ENCODE results near the gene EFCAB9.
"Not testable (repeated sequence)": the region's sequence is repeated elsewhere in the genome, so short reads cannot be mapped to it uniquely, and the experiment has no call there.

The EFCAB9 gene

DNA sequence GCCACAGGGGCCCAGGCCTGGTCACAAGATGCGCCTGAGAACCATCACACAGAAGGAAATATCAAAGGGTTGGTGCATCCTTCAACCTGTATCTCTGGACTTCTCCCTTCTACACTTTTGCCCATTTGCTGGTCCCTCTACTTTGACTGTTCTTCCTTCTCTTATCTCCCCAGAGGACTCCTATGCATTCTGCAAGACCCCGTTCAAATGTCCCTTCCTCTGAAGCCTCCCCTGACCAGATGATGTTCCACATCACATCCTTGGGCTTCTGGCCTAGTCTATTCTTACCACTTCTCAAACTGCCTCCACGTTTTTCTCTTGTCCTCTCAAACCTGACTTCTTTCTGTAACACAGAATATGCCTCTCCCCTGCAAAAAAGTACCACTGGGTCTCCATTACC is 40.3 kb upstream of the EFCAB9 start:
- TF ChIP-seq, protein P1, sequence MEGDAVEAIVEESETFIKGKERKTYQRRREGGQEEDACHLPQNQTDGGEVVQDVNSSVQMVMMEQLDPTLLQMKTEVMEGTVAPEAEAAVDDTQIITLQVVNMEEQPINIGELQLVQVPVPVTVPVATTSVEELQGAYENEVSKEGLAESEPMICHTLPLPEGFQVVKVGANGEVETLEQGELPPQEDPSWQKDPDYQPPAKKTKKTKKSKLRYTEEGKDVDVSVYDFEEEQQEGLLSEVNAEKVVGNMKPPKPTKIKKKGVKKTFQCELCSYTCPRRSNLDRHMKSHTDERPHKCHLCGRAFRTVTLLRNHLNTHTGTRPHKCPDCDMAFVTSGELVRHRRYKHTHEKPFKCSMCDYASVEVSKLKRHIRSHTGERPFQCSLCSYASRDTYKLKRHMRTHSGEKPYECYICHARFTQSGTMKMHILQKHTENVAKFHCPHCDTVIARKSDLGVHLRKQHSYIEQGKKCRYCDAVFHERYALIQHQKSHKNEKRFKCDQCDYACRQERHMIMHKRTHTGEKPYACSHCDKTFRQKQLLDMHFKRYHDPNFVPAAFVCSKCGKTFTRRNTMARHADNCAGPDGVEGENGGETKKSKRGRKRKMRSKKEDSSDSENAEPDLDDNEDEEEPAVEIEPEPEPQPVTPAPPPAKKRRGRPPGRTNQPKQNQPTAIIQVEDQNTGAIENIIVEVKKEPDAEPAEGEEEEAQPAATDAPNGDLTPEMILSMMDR (IDR thresholded peaks at IDR 0.05; ENCODE audit: low read depth, low read length): no peak
- no peak overlapping the region for H3K27ac ChIP-seq
- no peaks in the 10 kb centered on the region for H3K27me3 ChIP-seq (ENCODE audit: insufficient read depth, low read depth, severe bottlenecking)
- H3K36me3 ChIP-seq: no peaks in the 10 kb centered on the region; the same call in 1 of the 2 replicates
- no peak for DNase-seq
- H3K9me3 ChIP-seq (ENCODE audit: severe bottlenecking): no peaks in the 10 kb centered on the region
- no peak overlapping the region for H3K4me3 ChIP-seq (ENCODE audit: low read depth, low read length)

DNA sequence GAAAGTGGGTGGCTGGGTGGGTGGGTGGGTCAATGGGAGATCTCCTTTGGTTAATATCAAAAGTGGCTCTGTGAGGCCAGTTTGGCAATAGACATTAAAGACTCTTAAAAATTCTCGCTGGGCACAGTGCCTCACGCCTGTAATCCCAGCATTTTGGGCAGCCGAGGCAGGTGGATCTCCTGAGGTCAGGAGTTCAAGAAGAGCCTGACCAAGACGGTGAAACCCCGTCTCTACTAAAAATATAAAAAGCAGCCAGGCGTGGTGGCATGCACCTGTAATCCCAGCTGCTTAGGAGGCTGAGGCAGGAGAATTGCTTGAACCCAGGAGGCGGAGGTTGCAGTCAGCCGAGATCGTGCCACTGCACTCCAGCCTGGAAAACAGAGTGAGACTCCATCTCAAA is 38.9 kb upstream of the EFCAB9 start:
- H3K27ac ChIP-seq; H3K9me3 ChIP-seq (ENCODE audit: severe bottlenecking); DNase-seq; H3K36me3 ChIP-seq; H3K27me3 ChIP-seq (ENCODE audit: insufficient read depth, low read depth, severe bottlenecking); H3K4me3 ChIP-seq (ENCODE audit: low read depth, low read length): not testable (repeated sequence)

DNA sequence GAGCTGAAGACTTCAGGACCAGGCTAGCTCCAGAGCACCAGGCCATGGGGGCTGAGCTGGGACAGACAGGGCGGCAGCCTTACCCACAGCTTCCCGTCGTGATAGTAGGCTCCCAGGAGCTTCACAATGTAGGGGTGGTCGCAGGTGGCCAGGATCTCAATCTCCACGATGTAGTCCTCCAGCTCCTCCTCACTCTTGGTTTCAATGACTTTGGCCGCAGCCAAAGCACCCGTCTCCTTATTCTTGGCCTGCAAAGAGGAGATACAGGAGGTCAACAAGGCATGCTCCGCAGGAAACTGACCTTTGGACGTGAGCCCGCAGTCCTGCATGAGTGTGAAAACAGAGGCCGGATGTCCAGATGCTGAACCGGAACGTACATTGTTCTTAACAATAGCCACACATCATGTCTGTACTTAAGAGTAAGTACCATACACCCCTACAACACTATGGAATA is 37.4 kb upstream of the EFCAB9 start:
- Histone ChIP-seq H3K36me3 (no peaks in the 10 kb centered on the region; the same call in 1 of the 2 replicates), H3K4me3 (ENCODE audit: low read depth, low read length) (no peak overlapping the region), H3K27me3 (ENCODE audit: insufficient read depth, low read depth, severe bottlenecking) (no peaks in the 10 kb centered on the region), H3K9me3 (ENCODE audit: severe bottlenecking) (no peaks in the 10 kb centered on the region), H3K27ac (no peak overlapping the region)
- DNase-seq: no peak
- TF ChIP-seq, protein P1 (IDR thresholded peaks at IDR 0.05; ENCODE audit: low read depth, low read length): no peak

DNA sequence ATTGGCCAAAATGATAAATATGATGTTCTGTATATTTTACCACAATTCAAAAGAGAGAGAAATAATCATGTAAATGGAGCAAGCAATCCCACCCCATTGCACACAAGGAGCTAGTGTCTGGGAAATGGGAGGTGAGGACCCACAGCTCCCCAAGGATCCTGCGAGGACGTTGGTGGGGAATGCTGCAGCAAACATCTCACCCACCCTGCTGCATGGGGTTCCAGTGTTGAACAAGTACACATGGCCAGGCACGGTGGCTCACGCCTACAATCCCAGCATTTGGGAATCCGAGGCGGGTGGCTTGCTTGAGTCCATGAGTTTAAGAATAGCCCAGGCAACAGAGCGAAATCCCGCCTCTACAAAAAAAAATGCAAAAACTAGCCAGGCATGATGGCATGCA is 35.0 kb upstream of the EFCAB9 start:
- TF ChIP-seq, protein P1 (IDR thresholded peaks at IDR 0.05; ENCODE audit: low read depth, low read length): no peak
- Histone ChIP-seq H3K9me3 (ENCODE audit: severe bottlenecking) (no peaks in the 10 kb centered on the region), H3K27me3 (ENCODE audit: insufficient read depth, low read depth, severe bottlenecking) (no peaks in the 10 kb centered on the region), H3K27ac (no peak overlapping the region), H3K36me3 (no peaks in the 10 kb centered on the region; the same call in 1 of the 2 replicates), H3K4me3 (ENCODE audit: low read depth, low read length) (no peak overlapping the region)
- DNase-seq: no peak

DNA sequence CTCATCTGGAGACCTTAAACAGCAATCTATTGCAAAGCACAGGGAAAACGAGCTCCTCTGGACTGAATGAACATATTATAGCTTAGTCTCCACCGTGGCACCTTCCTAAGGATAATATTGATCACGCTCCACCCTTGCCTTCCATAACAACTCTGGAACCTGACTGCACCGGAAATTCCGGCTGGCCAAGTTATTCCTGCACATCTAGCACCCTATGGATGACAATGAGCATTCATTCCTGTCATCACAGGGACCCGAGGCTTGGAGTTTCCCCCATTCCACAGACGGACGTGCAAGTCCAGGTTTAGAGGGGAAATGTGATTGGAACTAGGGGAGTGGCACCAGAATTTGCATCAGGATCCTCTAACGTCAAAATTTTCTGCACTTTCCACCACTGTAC is 33.5 kb upstream of the EFCAB9 start:
- DNase-seq: no peak
- no peak overlapping the region for H3K27ac ChIP-seq
- H3K27me3 ChIP-seq (ENCODE audit: insufficient read depth, low read depth, severe bottlenecking): no peaks in the 10 kb centered on the region
- no peak overlapping the region for H3K4me3 ChIP-seq (ENCODE audit: low read depth, low read length)
- TF ChIP-seq, protein P1 (IDR thresholded peaks at IDR 0.05; ENCODE audit: low read depth, low read length): no peak
- H3K9me3 ChIP-seq (ENCODE audit: severe bottlenecking): no peaks in the 10 kb centered on the region
- no peaks in the 10 kb centered on the region; the same call in 1 of the 2 replicates for H3K36me3 ChIP-seq

DNA sequence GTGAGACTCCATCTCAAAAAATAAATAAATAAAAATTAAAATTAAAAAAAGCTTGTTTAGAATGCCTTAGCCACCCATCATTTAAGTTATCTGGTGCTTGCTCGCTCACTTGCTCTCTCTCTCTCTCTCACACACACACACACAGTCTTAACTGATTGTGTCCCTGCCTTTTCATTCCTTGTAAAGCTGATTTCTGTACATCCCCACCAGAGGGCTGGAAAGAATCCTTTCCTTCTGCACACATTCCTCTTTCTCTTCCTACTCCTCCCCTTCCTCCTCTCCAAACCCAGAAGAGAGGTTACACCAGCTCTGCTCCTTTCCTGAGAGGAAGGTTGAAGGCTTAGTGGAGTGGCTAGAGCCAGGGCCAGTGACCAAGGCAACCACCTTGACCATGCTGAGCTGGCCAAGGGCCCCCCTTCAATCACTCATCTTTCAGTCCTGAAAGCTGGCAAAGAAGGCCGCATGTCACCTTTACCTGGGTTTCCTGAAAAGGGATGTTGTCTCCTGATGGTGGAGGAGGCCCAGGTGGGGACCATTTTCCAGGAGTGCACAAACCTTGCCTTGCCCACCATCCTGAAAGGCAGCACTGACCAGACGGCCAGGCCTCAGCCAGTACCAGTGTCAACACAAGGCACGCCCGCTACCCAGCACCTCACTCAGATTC is 31.5 kb upstream of the EFCAB9 start:
- no peak overlapping the region for H3K27ac ChIP-seq
- no peaks in the 10 kb centered on the region for H3K27me3 ChIP-seq (ENCODE audit: insufficient read depth, low read depth, severe bottlenecking)
- no peak for DNase-seq
- no peak overlapping the region for H3K4me3 ChIP-seq (ENCODE audit: low read depth, low read length)
- H3K9me3 ChIP-seq (ENCODE audit: severe bottlenecking): no peaks in the 10 kb centered on the region
- no peaks in the 10 kb centered on the region for H3K36me3 ChIP-seq
- TF ChIP-seq, protein P1 (IDR thresholded peaks at IDR 0.05; ENCODE audit: low read depth, low read length): no peak
